ENCODE measurements around the gene POLR3A.

Gene POLR3A

DNA sequence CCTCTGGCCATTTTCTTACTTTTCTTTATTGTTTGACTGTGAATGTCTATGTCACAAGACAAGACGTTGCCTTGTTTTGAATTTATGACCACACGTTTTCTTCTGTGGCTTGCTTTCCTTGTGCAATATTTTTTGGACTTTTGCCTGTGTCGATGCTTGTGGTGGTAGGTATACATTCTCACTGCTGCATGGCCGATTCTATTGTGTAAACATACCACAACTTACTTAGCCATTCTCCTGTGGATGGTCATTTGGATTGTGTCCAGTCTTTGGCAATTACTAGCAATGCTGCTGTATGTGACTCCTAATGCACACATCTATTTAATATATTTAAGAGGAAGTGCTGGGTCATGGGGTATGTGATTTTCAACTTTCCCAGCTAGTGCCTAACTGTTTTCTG, 84.8 kb downstream of the POLR3A start:
- no peak for DNase-seq (ENCODE audit: low read depth in 2 of 2)

DNA sequence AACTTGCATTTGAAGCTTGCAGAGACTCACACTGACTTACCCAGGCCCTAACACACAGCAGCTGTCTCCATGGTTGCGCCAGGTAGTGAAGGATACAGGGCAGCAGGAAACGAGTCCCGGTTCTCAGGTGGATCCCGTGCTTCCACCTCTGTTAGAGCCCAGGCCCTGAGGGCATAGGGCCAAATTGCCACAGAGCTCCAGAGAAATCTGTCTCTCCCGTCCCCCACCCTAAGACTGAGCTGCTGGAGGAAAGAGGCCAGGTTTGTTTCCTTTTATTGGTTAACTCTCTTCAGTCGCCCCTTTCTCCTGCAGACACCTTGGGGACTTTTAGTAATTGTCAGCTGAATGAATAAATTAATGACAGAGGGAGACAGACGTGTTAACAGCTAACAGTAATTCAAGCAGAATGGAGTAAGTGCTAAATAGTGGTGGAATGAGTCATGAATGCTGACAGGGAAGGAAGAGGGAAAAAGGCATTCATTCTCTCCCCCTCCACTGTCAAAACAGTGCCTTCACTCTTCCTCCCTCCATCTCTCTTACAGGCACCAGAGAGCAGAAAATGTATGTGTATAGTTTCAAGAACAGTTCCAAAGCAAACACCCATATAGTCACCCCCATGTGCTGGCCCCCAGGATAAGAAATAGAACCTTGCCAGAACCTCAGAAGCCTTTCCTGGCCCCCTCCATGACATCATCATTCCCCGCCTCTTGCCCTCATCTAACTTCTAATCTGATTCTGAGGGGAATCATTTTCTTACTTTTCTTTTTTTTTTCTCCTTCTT, 86.0 kb downstream of the POLR3A start:
- no peak for DNase-seq (ENCODE audit: low read depth in 2 of 2)

DNA sequence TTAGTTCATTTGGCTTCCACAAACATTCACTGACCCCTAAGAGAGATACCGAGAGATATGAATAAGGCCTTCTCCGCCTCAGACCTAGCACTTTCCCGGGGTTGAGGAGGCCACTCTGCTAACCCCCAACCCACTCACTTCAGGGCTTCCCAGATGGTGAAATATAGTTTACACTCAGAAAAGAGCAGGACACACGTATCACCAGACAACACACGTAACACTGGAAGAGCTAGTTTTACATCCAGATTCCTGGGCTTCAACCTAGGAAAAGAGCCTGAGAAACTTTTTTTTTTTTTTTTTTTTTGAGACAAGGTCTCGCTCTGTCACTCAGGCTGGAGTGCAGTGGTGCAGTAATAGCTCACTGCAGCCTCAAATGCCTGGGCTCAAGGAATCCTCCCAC, 87.5 kb downstream of the POLR3A start:
- DNase-seq (ENCODE audit: low read depth in 2 of 2), result no peak

DNA sequence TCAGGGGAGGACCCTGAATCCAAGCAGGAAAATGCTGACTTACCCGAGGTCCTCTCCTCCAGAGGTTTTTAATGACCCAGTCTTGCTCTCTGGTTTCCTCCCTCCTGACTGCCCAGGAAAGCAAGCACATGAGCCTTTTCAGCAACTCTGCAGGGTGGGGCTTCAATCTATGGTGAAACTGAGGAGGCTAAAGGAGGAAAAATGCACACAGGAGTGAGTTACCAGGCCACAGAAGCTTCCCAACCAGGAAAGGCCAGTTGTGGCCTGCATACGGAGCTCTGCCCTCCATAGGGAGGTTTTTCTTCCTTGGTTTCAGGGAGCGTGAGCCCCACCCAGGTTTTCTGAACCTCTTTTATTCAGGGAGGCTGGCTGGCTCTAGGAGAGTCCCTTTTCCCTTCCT, 88.7 kb downstream of the POLR3A start:
- DNase-seq (ENCODE audit: low read depth in 2 of 2), result no peak

- DNase-seq (ENCODE audit: low read depth in 2 of 2), result no peak
These were observed 89.1 kb downstream of the POLR3A start for GRCh38 chr10:77940225-77940624.

DNA sequence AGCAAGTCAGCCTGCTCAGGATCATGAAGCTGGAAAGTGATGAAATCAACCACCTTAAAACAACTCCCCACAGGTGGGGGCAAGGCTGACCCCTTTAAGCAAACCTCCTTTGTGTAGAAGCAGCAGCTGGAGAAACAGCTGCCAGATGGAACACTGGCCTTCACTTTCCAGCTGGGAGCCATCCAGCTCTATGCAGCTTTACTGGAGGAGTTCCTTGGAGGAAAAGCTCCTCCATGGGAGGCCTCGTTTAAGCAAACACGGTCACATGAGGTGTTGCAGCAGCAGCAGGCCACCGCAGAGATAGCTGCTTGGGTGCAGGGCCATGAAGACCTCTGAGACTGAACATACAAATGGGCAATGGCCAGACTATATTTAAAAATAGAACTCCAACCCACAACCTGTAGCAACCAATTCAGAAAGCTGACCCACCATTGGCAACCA, 89.7 kb downstream of the POLR3A start:
- DNase-seq (ENCODE audit: low read depth in 2 of 2), result no peak

DNA sequence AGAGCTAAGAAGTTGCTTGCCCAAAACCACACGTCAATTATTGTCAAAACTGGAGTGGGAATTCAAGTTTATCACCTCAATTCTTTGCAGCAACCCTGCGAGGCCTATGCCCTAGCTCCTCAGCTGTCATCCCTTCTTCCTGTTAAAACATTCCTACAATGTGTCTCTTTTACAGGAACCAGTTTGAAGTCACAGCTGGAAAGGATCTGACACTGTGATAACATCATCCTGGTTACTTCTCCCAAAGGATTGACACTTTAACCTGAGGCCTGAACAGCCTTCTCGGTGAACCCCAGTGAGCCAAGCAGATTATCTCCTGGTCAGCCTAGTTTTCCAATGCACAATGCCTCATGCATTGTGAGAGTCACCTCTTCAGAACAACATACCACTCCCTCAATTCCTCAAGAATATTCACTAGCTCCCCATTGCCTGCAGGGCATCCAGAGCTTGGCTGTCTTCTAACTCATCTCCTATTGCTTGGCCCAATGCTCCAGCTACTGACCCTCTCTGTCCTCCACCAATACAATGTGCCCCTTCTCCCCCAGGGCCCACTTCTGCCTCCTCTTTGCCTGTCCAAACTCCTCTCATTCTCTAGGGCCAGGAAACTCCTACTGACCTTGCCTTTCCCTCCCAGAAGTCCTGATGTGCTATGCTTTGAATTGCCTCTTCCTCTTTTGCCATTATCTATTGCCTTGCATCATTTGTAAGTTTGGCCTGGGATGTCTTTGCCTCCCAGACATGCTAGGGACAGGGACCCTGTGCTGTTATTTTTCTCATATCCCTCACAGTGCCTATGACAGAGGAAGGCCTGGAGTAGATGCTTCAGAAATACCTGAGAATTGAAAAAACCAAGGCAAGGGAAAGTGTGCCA, 92.4 kb downstream of the POLR3A start:
- no peak for DNase-seq (ENCODE audit: low read depth in 2 of 2)

GRCh38 chr10:77932016-77932715, 97.1 kb downstream of the POLR3A start:
- no peak for DNase-seq (ENCODE audit: low read depth in 2 of 2)

- DNase-seq (ENCODE audit: low read depth in 2 of 2), result no peak
These were observed 101.7 kb downstream of the POLR3A start for GRCh38 chr10:77927402-77928246.

- DNase-seq (ENCODE audit: low read depth in 2 of 2), result peak in 1 of 2 donors; percentile 5
These were observed 102.5 kb downstream of the POLR3A start, which contains the start of gene DLG5 for GRCh38 chr10:77926566-77927401. Gene DLG5, minus strand, starts transcription at chr10:77926755. Its CDS starts 235 bp downstream, at chr10:77926520.

DNA sequence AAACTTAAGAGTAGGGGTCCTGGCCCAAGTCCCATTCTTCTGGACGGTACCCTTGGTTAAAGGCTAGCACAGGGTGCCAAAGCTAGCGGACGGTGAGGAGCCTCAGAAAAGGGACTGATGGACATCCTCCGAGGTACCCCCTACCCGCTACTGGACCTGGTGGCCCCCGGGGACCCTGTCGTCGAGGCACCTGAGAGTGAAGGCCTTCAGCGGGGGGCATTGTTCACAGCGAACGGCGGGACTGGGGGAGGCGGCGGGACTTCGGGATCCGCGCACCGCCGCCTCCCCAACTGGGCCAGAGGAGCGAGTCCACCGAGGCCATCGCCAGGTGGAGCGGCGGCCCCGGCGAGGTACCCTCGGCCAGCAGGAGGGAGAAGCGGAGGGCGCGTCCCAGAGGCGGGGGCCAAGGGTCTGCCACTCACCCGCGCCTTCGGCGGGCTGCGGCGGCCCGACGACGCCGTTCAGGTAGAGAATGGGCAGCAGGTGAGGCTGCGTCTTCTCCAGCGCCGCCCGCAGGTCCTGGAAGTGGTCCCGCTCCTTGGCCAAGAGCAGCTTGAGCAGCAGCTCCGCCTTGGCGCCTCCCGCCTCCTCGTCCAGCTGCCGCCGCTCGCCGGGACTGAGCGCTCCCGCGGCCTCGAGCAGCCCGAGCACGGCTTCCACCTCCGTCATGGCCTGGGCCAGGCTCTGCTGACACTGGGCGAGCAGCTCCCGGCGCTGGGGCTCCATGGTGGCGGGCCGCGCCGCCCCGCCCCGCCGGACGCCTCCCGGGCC, 103.3 kb downstream of the POLR3A start:
- DNase-seq (ENCODE audit: low read depth in 2 of 2), result no peak

GRCh38 chr10:77925410-77925794, 103.9 kb downstream of the POLR3A start:
- DNase-seq (ENCODE audit: low read depth in 2 of 2), result no peak

DNA sequence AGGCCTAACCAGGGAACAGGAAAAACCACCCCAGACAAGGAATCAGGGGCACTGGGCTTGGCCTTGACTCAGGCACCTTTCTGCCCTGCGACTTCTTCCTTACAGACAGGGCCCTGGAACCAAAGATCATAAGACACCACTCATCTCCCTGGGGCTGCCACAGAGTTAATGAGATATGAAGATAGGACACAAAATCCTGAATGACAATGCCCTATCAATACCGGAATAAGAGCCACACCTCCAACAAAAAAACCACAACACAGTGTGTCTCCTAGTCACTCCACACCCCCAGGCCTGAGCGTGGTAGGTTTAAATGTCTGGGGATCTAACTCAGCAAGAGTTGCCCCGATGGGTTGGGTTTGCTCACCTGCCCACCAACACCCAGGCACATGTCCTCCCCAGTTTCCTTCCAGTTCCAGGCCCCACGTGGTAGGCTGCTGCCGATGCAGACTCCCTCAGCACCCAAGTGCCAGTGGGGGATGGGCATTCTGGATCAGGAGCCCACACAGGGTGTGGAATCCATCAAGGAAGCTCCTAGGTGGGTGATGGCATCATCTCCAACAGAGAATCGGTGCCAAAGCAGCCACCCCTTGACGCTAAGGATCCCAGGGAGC, 106.6 kb downstream of the POLR3A start:
- DNase-seq (ENCODE audit: low read depth in 2 of 2), result no peak

- DNase-seq (ENCODE audit: low read depth in 2 of 2), result no peak
These were observed 107.3 kb downstream of the POLR3A start for GRCh38 chr10:77922055-77922454.

- no peak for DNase-seq (ENCODE audit: low read depth in 2 of 2)
These were observed 107.9 kb downstream of the POLR3A start for GRCh38 chr10:77921395-77921794.

- no peak for DNase-seq (ENCODE audit: low read depth in 2 of 2)
These were observed 108.8 kb downstream of the POLR3A start for GRCh38 chr10:77920495-77920894.

DNA sequence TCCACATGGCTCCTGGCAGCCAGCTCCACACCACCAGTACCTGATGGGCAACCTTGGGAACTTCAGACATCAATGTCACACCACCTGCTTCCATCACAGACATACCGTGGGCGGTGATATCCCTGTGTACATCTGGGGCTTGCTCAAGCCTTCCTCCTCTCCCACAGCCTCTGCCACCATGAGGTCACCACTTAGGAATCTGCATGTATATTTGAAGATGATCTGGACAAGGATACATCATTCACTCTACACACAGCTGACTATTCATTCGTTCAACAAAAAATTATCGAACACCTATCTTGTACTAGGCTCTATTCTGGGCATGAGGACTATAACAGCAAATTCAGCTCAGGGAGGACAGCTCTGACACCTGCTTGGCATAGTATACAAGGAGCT, 109.6 kb downstream of the POLR3A start:
- no peak for DNase-seq (ENCODE audit: low read depth in 2 of 2)

Measured in stimulated activated CD8-positive, alpha-beta memory T cell treated with anti-CD3 and anti-CD28 coated beads, Interleukin-15, amount 100 ng/mL, for 4 hours (primary cell).